Brain microvascular endothelial cell (primary cell): ENCODE measurements around the gene AIFM2.

ENCODE experiments used
- DNase-seq: peaks from one replicate; pipeline ENCODE4 v3.0.0-alpha.2; 2020
- H3K27ac ChIP-seq: fragments of 250-450 bp; sonication (Bioruptor Pico); 2 replicates; pipeline ENCODE4 v1.5.1; 2020; ENCODE audit warnings: mild to moderate bottlenecking, moderate library complexity
- H3K27me3 ChIP-seq: fragments of 250-450 bp; sonication (Bioruptor Pico); replicated peaks from 2 replicates; pipeline ENCODE4 v1.5.1; 2020; ENCODE audit warnings: mild to moderate bottlenecking
- H3K36me3 ChIP-seq: fragments of 250-450 bp; sonication (Bioruptor Pico); replicated peaks from 2 replicates; pipeline ENCODE4 v1.5.1; 2020; ENCODE audit warnings: mild to moderate bottlenecking
- H3K4me3 ChIP-seq: 2 replicates; pipeline ENCODE4 v1.5.1; 2011; ENCODE audit warnings: low read depth, mild to moderate bottlenecking, control low read depth, low read length, moderate library complexity
- in situ Hi-C: cut with HindIII; loops from 2 replicates; pipeline ENCODE4 v1.10.0; 2017; ENCODE audit warnings: low sequenced_read_pairs, low pct_ligation_motif_present
- TF ChIP-seq, protein P1 (sequence below): IDR thresholded peaks from 2 replicates; pipeline ENCODE4 v1.5.1; 2011; ENCODE audit warnings: low read depth, mild to moderate bottlenecking, moderate library complexity, low read length, control low read depth, inconsistent platforms; ENCODE audit errors: missing control alignments

Gene AIFM2

DNA sequence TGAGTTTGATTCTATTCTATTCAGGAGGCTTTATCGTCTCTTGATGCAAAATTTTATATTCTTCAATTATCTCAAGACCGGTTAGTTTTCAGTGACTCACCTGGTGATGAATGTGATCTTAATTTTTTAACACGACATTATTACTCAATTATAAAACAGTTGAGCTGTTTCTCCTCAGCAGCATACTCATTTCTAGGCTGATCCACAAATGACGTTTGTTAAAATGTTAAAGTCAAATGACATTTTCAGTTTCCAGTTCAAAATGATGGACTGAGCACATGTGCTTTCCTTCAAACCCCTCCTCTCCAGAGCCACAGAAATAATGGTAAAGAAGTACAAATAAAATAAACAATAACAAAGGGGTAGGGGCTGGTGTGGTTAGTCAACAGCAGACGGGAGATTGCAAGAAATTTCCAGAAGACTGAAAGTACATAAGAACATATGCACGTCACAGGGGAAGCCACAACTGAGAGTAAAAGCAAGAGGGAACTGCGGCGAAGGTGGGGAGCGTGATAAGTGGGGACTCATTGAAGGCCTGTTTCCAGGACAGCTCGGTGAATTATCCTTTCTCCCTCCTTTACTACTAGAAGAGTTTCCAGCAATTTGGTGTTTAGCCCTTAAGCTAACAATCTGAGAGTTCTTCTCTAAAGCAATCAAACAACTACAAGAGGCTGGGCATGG is 69.1 kb downstream of the AIFM2 start:
- Histone ChIP-seq H3K4me3 (no peak overlapping the region), H3K27me3 (no peaks in the 10 kb centered on the region), H3K27ac (no peak overlapping the region), H3K36me3 (no peaks in the 10 kb centered on the region)
- DNase-seq: no peak
- in situ Hi-C loops: no loop called here
- TF ChIP-seq, protein P1, sequence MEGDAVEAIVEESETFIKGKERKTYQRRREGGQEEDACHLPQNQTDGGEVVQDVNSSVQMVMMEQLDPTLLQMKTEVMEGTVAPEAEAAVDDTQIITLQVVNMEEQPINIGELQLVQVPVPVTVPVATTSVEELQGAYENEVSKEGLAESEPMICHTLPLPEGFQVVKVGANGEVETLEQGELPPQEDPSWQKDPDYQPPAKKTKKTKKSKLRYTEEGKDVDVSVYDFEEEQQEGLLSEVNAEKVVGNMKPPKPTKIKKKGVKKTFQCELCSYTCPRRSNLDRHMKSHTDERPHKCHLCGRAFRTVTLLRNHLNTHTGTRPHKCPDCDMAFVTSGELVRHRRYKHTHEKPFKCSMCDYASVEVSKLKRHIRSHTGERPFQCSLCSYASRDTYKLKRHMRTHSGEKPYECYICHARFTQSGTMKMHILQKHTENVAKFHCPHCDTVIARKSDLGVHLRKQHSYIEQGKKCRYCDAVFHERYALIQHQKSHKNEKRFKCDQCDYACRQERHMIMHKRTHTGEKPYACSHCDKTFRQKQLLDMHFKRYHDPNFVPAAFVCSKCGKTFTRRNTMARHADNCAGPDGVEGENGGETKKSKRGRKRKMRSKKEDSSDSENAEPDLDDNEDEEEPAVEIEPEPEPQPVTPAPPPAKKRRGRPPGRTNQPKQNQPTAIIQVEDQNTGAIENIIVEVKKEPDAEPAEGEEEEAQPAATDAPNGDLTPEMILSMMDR: no peak
